ENCODE data around the gene TAOK1.

GRCh38 chr17:29518359-29518758 lies 128.2 kb downstream of the TAOK1 start:
- TF ChIP-seq CTCF (conservative IDR thresholded peaks at IDR 0.05; ENCODE audit: low read depth, low read length), result no peak
- TF ChIP-seq EZH2 (IDR thresholded peaks at IDR 0.05; ENCODE audit: borderline replicate concordance, low read depth, low read length, poor library complexity, severe bottlenecking), result no peak
